Activated T-helper 1 cell treated with anti-CD3 and anti-CD28 coated beads, Interleukin-2, amount 50 U/mL, for 16 hours (primary cell): ENCODE results near the gene BANK1.
"Not testable (repeated sequence)": the region's sequence is repeated elsewhere in the genome, so short reads cannot be mapped to it uniquely, and the experiment has no call there.

Experiments
- DNase-seq, 2 donors: peaks; one replicate each; pipeline ENCODE4 v3.0.0-alpha.2; 2020; ENCODE audit warnings: low read depth in 1 of 2, low spot score in 1 of 2

BANK1 gene

DNA sequence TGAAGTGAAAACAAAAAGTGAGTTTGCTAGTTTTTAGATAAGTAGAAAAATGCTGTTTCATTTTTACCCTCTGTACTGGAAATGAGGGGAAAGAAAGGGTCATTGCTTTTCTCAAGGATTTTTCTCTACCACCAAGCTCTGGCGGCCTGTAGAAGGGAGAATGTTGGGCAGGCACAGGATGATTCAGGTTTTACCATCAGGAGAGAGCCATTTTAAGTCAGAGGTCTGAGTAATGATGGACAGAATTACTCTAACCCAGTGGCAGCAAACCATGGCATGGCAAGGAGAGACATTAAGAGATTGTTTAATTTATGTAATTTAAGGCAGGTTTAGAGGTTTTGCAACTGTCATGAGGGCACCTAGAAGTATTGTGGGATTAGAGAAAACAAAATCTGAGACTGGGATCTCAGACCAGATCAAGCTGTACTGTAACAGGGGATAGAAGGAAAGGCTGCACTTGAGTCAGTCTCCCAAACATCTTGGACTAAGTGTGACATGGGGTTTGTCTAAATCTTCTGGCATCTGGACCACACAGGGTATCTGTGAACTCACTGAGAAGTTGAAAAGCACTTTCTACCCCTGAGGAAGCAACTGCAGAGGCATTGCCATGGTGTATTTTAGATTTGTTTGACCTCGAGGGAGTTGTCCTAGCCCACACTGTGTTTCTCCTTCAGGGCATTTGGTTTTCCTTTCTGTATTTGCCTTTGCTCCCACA lies 81.6 kb downstream of the BANK1 start:
- no peak for DNase-seq

DNA sequence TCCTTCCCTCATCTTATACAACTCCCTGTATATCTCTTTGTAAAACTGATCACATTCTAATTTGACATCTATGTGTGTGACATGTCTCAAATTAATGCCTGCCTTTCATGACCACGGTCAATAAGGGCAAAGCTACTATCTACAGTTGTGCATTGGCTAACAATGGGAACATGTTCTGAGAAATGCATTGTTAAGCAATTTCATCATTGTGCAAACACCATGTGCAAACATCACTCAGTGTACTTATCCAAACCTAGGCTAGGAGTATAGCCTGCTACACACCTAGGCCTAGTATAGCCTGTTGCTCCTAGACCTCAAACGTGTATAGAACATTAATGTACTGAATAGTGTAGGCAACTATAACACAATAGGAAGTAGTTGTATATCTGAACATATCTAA lies 95.0 kb downstream of the BANK1 start:
- no peak for DNase-seq

DNA sequence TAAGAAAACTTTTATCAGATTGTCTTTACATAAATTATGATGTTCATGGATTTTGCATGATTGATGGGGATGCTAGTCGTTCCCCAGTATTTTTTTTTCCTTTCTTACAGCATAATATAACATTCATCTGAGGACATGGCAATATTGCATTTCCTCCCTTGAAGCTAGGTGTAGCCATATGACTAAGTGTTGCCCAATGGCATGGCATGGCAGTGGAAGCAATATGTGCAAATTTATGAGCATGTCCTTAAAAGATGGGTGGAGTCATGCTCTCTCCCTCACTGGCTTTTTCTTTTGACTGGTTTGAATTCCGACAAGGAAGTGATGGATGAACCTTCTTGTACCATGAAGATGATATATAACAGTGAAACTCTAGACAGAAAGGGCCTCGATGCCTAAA lies 96.3 kb downstream of the BANK1 start:
- no peak for DNase-seq

DNA sequence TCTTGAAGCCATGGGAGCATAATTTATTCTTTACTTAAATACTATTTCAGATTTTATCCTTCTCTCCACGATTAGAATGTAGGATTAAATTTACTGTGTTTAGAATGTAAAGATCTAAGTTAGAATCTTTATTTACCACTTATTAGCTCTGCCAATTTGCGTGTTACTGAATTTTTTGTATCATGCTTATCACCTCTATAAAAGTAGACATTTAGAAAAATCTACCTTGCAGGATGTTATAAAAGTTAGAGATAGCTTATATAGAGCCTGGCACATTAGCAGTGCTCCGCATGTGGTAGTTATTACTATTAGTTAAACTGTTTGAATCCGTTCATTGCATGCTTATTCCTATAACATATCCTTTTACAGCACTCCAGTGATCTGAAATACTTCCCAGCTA lies 97.9 kb downstream of the BANK1 start:
- DNase-seq, result no peak

DNA sequence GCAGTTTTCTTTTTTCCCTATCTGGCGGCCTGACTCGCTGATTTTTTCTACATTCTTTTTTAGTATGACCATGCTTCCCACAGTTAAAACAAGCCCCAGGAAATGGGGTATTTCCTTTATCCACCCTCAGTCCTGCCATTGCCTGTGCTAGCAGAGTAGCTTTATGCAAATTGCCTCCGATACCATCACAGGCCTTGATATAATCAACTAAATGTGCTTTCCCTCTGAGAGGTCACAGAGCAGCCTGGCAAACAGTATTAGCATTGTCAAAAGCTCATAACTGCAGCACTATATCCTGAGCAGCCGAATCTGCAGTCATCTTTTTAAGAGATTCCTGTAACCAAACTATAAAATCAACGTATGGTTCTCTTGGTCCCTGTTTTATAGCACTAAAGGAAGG lies 115.0 kb downstream of the BANK1 start:
- DNase-seq, result not testable (repeated sequence)

DNA sequence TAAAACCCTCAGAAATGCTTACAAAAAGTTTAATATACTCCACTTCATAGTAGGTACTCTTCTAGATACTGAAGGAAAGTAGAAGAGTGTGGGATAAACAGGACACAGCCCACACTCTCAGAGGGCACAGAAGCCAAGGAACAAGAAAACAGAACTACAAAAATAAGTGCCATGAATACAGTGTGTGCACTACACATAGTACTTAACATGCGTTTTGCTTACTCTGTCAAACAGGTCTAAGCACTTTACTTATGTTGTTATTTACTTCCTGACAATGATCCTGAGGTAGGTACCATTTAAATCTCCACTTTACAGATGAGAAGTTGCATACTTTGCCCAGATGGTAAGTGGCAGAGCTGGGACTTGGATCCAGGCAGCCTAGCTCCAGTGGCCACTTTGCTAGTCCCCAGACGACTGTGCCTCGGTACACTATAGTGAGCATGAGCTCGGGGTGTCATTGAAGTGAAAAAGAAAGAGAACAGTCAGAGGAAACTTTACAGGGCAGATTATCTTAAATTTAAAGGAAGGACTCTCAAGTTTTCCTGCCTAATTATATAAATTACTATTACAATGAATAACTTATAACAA lies 120.3 kb downstream of the BANK1 start:
- no peak for DNase-seq

GRCh38 chr4:101911616-101912015 lies 121.1 kb downstream of the BANK1 start:
- no peak for DNase-seq

- DNase-seq, result no peak
Measured at GRCh38 chr4:101914761-101915160, 124.2 kb downstream of the BANK1 start.

GRCh38 chr4:101919373-101919977 lies 128.9 kb downstream of the BANK1 start:
- no peak for DNase-seq

DNA sequence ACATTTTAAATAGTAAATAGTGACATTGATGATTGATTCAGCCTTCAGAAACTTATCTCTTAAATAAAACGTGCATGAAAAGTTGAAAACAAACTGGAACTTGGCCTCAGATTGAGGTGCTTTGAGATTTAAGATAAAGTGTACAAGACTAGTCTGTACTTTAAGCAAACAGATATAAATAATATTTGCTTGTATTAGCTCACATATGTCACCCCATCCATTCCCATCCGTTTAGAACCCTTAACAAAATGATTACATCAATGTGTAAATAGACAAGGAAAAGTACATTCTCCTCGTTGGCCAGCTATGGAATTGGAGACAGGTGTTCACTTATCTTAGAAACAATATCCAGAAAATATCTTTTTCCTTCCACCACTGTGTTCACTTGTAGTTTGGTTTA lies 130.8 kb downstream of the BANK1 start:
- DNase-seq, result no peak

- DNase-seq, result no peak
Measured at GRCh38 chr4:101931619-101932018, 141.1 kb downstream of the BANK1 start.

- no peak for DNase-seq
Measured at GRCh38 chr4:101933855-101934254, 143.3 kb downstream of the BANK1 start.

- no peak for DNase-seq
Measured at GRCh38 chr4:101938836-101939235, 148.3 kb downstream of the BANK1 start.

GRCh38 chr4:101941816-101942358 lies 151.4 kb downstream of the BANK1 start:
- DNase-seq, result no peak

- no peak for DNase-seq
Measured at GRCh38 chr4:101942891-101943290, 152.4 kb downstream of the BANK1 start.

DNA sequence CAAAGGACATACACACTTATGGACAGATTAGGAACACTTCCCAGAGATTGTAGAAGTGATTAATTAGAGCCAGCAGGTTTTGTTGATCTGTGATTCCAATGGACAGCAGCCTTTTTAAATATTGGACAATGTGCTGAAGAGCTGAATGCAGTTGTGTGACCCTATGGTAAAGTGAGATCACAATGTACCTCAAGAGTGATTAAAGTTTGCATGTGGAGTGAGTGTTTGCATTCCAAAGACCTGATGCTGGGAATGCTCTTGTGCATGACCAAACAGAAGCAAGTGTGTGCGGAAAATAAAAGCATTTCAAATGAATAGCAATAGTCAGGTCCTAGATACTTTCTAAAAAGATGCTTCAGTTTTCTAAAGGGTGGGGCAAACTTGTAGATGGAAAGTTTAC lies 154.1 kb downstream of the BANK1 start:
- no peak for DNase-seq

GRCh38 chr4:101948055-101948454 lies 157.5 kb downstream of the BANK1 start:
- no peak for DNase-seq

GRCh38 chr4:101948951-101949350 lies 158.4 kb downstream of the BANK1 start:
- no peak for DNase-seq

- no peak for DNase-seq
Measured at GRCh38 chr4:101950258-101950979, 159.9 kb downstream of the BANK1 start.

- no peak for DNase-seq
Measured at GRCh38 chr4:101952985-101953384, 162.5 kb downstream of the BANK1 start.

DNA sequence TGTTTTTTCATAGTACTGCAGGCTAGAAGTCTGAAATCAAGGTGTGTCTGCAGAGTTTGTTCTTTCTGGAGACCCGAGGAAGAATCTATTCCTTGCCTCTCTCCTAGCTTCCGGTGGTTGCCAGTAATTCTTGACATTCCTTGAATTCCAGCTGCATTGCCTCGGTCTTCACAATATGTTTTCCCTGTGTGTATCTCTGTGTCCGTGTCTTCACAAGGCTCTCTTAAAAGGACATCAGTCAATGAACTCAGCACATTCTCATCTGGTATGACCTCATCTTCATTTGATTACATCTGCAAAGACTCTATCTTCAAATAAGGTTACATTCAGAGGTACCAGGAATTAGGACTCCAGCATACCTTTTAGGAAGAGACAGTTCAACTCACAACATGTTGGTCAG lies 163.4 kb downstream of the BANK1 start:
- DNase-seq, result no peak

- no peak for DNase-seq
Measured at GRCh38 chr4:101954351-101954750, 163.8 kb downstream of the BANK1 start.
